Activated T-helper 1 cell treated with anti-CD3 and anti-CD28 coated beads, Interleukin-12 subunit alpha, Interleukin-12 subunit beta, Interleukin-2, Interleukin-4 antibody, amounts not matched to agents 30 ng/mL and 10 ng/mL and 1 ng/mL, durations not matched to agents 14 hours and 24 hours and 36 hours (primary cell): ENCODE measurements around the gene AFF1. TPM values are rescaled to one million over a fixed set of nuclear protein-coding genes. Genes with fewer than 3 reads are reported as not detected.

Experiments
- DNase-seq: peaks from one replicate; pipeline ENCODE4 v3.0.0; 2021; ENCODE audit warnings: low spot score
- H3K27ac Mint-ChIP-seq: one replicate; pipeline ENCODE4 v1.8.0; 2021; ENCODE audit warnings: mild to moderate bottlenecking, mixed read lengths
- H3K27me3 Mint-ChIP-seq: one replicate; pipeline ENCODE4 v1.8.0; 2022; ENCODE audit warnings: mild to moderate bottlenecking, moderate library complexity, mixed read lengths; ENCODE audit not compliant: insufficient read depth
- H3K36me3 Mint-ChIP-seq: one replicate; pipeline ENCODE4 v1.8.0; 2021; ENCODE audit warnings: low read depth, mixed read lengths
- H3K4me1 Mint-ChIP-seq: one replicate; pipeline ENCODE4 v1.8.0; 2021; ENCODE audit warnings: low read depth, mixed read lengths
- H3K4me3 Mint-ChIP-seq: one replicate; pipeline ENCODE4 v1.8.0; 2021; ENCODE audit warnings: mild to moderate bottlenecking, moderate library complexity, mixed read lengths
- H3K9me3 Mint-ChIP-seq: one replicate; pipeline ENCODE4 v1.8.0; 2021; ENCODE audit warnings: mixed read lengths
- intact Hi-C: fragments of 100-400 bp; cut with micrococcal nuclease; formaldehyde crosslinking; loops from one replicate; pipeline ENCODE4 v1.15.1; 2024
- total RNA-seq: library from RNA; stranded (reverse); gene quantifications from 2 replicates; pipeline ENCODE4 v1.2.3, GENCODE V29; 2022

The AFF1 gene
- total RNA-seq, 1 donor from 2014 or later: 47.0 TPM

DNA sequence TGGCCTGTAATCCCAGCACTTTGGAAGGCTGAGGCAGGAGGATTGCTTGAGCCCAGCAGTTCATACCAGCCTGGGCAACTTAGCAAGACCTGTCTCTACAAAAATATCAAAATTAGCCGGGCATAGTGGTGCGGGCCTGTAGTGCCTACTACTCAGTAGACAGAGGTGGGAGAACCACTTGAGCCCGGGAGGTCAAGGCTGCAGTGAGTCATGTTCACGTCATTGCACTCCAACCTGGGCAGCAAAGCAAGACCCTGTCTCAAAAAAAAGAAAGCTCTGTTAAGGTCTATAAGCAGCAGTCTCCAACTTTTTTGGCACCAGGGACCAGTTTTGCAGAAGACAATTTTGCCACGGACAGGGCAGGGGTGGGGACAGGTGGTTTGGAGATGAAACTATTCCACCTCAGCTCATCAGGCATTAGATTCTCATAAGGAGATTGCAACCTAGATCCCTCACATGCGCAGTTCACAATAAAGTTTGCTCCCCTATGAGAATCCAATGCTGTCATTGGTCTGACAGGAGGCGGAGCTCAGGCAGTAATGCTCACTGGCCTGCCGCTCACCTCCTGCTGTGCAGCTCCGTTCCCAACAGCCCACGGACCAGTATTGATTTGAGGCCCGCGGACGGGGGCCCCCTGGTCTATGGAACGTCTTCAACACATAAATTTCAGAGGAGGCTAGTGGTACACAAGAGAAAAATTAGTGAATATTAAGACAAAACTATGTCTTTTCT, 217.7 kb downstream of the AFF1 start:
- no peak for DNase-seq
- H3K36me3 Mint-ChIP-seq: no peaks in the 10 kb centered on the region
- intact Hi-C loops: no loop called here
- H3K27me3 Mint-ChIP-seq: no peaks in the 10 kb centered on the region
- peaks cover 7% of the 10 kb centered on the region for H3K4me1 Mint-ChIP-seq
- H3K27ac Mint-ChIP-seq: no peak overlapping the region
- no peaks in the 10 kb centered on the region for H3K9me3 Mint-ChIP-seq
- no peak overlapping the region for H3K4me3 Mint-ChIP-seq

DNA sequence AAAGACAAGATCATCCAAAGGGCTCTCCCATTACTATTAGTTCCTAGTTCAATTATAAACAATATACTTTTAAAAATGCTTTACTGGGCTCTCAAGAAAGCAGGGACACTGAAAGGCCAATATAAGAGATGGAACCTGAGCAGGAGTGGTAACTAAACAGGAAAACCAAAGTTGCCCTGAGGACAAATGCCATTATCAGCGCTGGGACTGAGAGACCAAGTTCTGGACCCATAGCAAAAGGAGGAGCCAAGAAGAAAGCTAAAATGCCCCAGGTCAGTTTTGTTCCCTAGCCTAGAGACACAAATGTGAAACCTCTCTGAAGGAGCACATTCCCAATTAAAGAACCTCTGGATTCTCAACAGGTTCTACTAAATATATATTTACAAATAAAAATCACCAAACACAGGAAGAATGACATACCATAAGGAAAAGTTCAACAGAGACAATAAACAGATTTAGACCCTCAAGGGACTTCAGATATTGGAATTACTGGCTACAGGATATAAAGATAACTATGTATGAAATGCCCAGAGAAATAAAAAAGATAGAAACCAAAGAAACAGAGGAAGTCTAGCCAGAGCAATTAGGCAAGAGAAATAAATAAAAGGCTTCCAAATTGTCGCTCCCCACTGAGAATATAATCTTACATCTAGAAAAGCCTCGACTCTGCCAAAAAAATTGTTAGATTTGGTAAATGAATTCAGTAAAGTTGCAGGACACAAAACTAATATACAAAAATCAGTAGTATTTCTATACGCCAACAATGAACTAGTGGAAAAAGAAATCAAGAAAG, 218.5 kb downstream of the AFF1 start:
- H3K27ac Mint-ChIP-seq: no peak overlapping the region
- intact Hi-C loops: no loop called here

DNA sequence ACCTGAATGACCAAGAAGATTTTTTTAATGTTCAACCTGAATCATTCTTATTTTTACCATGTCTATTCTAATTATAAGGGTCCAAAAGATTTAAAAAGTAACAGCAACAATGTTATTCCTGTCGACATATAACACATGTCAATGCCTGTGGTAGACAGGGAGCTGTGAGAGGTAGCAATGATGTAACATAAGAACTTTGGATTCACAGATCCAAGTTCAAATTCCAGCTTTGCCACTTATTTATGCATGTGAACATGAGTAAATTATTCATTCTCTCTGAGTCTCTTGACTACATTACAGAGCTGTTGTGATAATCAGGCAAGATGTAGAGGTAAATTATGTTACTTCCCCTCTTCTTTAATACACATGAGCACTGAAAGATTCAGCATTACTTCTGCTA, 231.1 kb downstream of the AFF1 start:
- Mint-ChIP-seq H3K27me3 (no peaks in the 10 kb centered on the region), H3K4me1 (no peaks in the 10 kb centered on the region), H3K36me3 (peaks cover 3% of the 10 kb centered on the region), H3K27ac (no peak overlapping the region), H3K9me3 (no peaks in the 10 kb centered on the region), H3K4me3 (no peak overlapping the region)
- intact Hi-C loops: no loop called here
- no peak for DNase-seq

More for the DNA sequence above, 218.5 kb downstream of the AFF1 start:
- H3K4me1 Mint-ChIP-seq: peaks cover 7% of the 10 kb centered on the region
- H3K9me3 Mint-ChIP-seq: no peaks in the 10 kb centered on the region
- H3K4me3 Mint-ChIP-seq: no peak overlapping the region
- no peaks in the 10 kb centered on the region for H3K36me3 Mint-ChIP-seq
- DNase-seq: no peak
- no peaks in the 10 kb centered on the region for H3K27me3 Mint-ChIP-seq

DNA sequence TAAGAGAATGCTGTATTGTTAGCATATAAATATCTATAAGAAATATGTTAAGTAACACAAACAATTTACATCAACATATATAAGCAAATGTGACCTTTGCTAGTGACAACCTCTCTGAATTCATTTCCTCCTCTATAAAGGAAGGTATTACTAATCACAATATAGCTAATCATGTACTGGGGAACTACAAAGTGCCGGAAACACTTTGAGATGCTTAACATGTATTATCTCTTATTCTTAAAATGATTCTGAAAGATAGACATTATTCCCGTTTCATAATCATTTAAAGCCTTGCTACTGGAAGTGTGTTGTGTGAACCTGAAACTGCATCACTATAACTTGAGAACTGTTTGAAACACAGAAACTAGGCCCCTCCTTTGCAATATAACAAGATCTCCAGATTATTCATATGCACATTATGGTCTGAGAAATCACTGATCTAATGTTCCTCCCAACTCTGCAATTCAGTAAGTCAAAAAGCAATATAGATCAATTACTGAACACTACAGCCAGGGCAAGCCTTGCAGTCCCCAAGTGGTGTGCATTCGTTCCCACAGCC, 231.6 kb downstream of the AFF1 start:
- Mint-ChIP-seq H3K27ac (no peak overlapping the region), H3K4me3 (no peak overlapping the region), H3K27me3 (no peaks in the 10 kb centered on the region), H3K36me3 (peaks cover 3% of the 10 kb centered on the region), H3K9me3 (no peaks in the 10 kb centered on the region), H3K4me1 (no peaks in the 10 kb centered on the region)
- intact Hi-C loops: no loop called here
- no peak for DNase-seq

DNA sequence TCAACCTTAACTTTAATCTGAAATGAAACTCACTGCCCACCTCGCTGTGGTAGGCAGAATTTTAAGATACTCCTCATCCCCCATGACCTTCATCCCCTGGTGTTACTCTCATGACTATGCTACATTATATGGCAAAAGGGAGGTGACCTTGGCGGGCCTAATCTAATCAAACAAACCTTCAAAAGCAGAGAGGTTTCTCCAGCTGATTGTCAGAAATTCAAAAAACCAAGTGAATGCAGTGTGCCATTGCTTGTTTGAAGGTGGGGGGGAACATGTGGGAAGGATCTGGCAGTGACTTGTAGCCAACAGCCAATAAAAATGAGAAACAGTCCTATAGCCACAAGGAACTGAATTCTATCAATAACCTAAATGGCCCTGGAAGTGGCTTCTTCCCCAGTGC, 237.1 kb downstream of the AFF1 start:
- Mint-ChIP-seq H3K4me1 (no peaks in the 10 kb centered on the region), H3K4me3 (no peak overlapping the region), H3K36me3 (peaks cover 4% of the 10 kb centered on the region), H3K27ac (no peak overlapping the region), H3K9me3 (no peaks in the 10 kb centered on the region), H3K27me3 (no peaks in the 10 kb centered on the region)
- intact Hi-C loops: no loop called here
- no peak for DNase-seq

DNA sequence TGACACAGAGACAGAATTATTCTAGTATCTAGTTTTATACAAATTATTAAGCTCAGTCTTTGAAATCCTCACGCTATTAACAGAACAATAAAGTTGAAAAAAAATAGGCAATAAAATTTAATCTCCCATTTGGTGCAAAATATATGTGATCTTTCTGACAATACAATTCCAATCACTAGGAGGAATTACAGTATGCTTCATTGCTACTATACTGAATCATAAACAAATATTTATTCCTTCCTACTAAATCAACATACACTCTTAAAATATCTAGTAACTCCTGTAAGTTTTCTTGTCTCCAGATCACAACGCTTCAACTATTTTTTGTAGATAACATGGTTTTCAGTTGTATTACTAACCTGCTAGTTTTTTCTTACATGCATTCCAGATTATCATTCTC, 239.9 kb downstream of the AFF1 start:
- Mint-ChIP-seq H3K36me3 (peaks cover 4% of the 10 kb centered on the region), H3K27me3 (no peaks in the 10 kb centered on the region), H3K4me3 (no peak overlapping the region), H3K27ac (no peak overlapping the region), H3K4me1 (no peaks in the 10 kb centered on the region), H3K9me3 (no peaks in the 10 kb centered on the region)
- DNase-seq: no peak
- intact Hi-C loops: no loop called here

DNA sequence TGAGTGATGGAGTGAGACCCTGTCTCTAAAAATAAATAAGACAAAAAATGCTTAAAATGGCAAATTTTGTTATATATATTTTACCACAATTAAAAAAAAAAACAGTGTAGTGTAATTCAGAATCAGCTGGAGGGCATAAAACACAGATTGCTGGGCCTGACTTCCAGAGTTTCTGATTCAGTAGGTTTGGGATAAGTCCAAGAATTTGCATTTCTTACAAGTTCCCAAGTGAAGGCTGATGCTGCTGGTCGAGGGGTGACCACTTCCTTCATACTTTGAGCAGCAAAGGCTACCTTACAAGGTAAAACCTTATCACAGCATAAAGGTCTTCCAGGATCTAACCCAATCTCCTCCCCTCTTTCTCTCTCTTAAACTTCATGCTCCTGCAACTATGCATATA, 244.9 kb downstream of the AFF1 start:
- H3K4me3 Mint-ChIP-seq: no peak overlapping the region
- intact Hi-C loops: no loop called here
- H3K9me3 Mint-ChIP-seq: no peaks in the 10 kb centered on the region
- no peaks in the 10 kb centered on the region for H3K4me1 Mint-ChIP-seq
- no peak overlapping the region for H3K27ac Mint-ChIP-seq
- peaks cover 4% of the 10 kb centered on the region for H3K36me3 Mint-ChIP-seq
- no peaks in the 10 kb centered on the region for H3K27me3 Mint-ChIP-seq
- no peak for DNase-seq

DNA sequence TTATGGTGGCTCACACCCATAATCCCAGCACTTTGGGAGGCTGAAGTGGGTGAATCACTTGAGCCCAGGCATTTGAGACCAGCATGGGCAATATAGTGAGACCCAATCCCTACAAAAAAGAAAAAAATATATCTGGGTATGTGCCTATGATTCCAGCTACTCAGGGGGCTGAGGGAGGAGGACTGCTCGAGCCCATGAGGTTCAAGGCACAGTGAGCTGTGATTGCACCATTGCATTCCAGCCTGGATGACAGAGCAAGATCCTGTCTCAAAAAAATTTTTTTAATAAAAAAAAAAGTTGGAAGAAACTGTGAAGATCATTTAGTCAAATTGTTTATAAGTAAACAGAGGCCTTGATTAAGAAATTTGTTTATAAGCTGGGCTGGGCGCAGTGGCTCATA, 246.0 kb downstream of the AFF1 start:
- Mint-ChIP-seq H3K27ac (no peak overlapping the region), H3K36me3 (peaks cover 4% of the 10 kb centered on the region), H3K27me3 (no peaks in the 10 kb centered on the region), H3K9me3 (no peaks in the 10 kb centered on the region), H3K4me1 (no peaks in the 10 kb centered on the region), H3K4me3 (no peak overlapping the region)
- DNase-seq: no peak
- intact Hi-C loops: no loop called here

DNA sequence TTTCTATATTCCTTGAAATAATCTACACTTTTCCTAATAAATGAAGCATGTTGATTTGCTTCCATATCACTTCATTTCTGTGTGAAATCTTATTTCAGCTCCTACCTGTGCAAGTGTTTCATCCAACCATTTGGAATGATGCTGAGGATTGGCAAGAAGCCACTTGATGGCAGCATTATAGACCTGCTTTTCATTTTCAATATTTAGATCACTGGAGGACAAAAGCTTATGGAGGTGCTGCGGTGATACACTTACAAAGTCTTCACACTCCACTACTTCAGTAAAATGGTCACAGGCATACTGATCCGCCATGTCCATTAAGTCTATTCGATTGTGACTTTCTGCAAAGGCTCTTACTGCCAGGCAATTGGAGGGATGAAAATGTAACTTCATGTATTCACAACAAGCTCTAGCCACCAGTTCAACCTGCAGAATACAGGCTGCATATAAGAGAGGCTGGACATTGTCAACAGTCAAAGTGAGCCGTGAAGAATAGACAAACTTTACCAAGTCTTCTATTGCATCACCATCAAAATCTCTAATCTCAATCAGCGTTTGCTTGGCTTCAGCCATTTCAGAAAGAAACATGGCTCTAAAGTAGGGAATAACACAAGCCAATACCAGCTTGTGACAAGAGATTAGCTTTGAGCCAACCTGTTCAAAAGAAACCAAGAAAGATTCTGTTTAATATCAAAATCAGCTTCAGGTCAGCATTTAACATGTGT, 250.5 kb downstream of the AFF1 start:
- no peak overlapping the region for H3K4me3 Mint-ChIP-seq
- intact Hi-C loops: no loop called here
- DNase-seq: no peak
- no peaks in the 10 kb centered on the region for H3K9me3 Mint-ChIP-seq
- H3K27me3 Mint-ChIP-seq: no peaks in the 10 kb centered on the region
- no peak overlapping the region for H3K27ac Mint-ChIP-seq
- no peaks in the 10 kb centered on the region for H3K4me1 Mint-ChIP-seq
- no peaks in the 10 kb centered on the region for H3K36me3 Mint-ChIP-seq

DNA sequence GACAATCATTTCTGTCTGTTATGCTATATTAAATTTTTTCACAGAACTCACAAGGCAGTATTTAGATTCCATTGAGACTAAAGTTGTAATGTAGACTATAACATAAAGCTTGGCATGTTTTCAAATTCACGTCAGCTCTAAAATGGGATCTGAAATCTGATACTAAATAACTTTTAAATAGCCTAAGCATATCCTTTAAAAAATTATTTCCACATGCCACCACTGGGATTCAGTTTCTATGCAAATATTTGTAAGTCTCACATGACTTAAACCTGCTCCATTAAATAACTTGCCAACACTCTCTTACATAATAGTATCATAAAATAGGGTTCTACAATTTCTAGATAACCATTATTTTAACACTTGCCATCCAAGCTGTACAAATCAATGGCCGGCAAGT, 253.2 kb downstream of the AFF1 start:
- intact Hi-C loops: no loop called here
- H3K36me3 Mint-ChIP-seq: no peaks in the 10 kb centered on the region
- no peak for DNase-seq
- no peak overlapping the region for H3K4me3 Mint-ChIP-seq
- H3K27ac Mint-ChIP-seq: no peak overlapping the region
- H3K27me3 Mint-ChIP-seq: no peaks in the 10 kb centered on the region
- no peaks in the 10 kb centered on the region for H3K4me1 Mint-ChIP-seq
- no peaks in the 10 kb centered on the region for H3K9me3 Mint-ChIP-seq

DNA sequence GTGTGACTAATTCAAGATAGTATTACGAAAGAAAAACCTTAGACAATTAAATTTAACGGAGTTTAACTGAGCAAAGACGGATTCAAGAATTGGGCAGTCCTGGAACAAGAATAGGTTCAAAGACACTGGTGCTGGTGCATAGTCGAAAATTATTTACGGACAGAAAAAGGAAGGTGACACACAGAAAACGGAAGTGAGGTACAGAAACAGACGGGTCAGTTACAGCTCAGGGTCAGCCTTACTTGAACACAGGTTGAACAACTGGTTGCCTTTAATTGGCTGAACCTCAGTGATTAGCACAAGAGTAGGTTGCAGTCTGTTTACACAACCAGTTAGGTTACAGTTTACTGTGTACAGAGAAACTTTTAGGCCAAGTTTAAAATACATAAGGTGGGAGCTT, 254.1 kb downstream of the AFF1 start:
- DNase-seq: no peak
- Mint-ChIP-seq H3K4me3 (no peak overlapping the region), H3K36me3 (no peaks in the 10 kb centered on the region), H3K9me3 (no peaks in the 10 kb centered on the region), H3K27me3 (no peaks in the 10 kb centered on the region), H3K27ac (no peak overlapping the region), H3K4me1 (no peaks in the 10 kb centered on the region)
- intact Hi-C loops: no loop called here
